ENCODE data around the gene PAXX. TPM values are rescaled to one million over a fixed set of nuclear protein-coding genes. Genes with fewer than 3 reads are reported as not detected.

PAXX gene
- total RNA-seq, 1 experiment from 2014 or later: 113 TPM

DNA sequence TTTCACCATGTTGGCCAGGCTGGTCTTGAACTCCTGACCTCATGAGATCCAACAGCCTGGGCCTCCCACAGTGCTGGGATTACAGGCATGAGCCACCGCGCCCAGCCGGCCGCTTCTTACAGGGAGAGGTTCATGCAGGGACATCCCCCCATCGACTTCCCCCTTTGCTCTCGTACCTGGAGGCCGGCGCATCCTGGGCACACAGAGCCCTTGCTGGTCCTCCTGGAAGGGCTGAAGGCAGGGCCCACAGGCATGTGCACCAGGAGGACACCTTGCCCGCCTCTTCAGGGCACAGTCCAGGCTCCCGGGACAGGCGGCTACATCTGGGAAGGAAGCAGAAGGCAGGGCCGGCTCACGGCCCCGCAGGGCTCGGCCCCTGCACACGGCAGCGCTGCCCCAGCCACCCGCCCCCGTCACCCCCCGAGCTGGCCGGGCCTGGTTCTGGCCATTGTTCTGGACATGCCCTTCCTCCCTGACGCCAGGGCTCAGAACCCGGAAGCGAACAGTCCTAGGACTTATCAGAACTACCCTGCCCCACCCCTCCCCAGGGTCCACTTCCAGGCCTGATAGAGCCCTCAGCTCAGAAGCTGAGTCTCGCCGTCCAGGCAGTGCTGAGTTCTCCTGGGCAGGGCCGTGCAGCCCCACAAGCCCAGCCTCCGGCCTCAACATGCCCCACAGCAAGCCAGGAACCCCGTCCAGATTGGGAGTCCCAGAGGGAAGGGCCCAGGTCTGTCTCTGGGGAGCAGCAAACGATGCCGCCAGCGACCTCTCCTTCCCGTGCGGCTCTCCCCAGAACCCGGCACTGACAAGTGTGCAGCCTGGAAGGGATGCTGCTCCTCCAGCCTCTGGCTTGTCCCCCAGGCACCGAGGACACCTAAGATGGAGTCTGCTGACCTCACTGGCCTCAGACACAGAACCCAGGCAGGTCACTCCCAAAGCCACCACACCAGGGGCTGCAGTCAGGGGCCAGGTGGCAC lies 50.8 kb downstream of the PAXX start:
- intact Hi-C loops (cut with micrococcal nuclease): no loop called here
- H3K27ac ChIP-seq (ENCODE audit: low read length): no peak overlapping the region

More for the DNA sequence above, 50.8 kb downstream of the PAXX start:
- Histone ChIP-seq H3F3A (ENCODE audit: low read length, unreplicated experiment) (no peaks in the 10 kb centered on the region), H3K79me2 (ENCODE audit: low read length) (peaks cover 24% of the 10 kb centered on the region), H3K4me2 (ENCODE audit: low read length) (no peak overlapping the region), H3K36me3 (ENCODE audit: low read depth, low read length) (no peaks in the 10 kb centered on the region), H3K27me3 (ENCODE audit: low read length) (no peaks in the 10 kb centered on the region), H3K9me3 (ENCODE audit: low read length) (no peaks in the 10 kb centered on the region), H3K4me3 (ENCODE audit: low read length) (no peak overlapping the region), H3K4me1 (ENCODE audit: insufficient read depth, low read length) (peaks cover 9% of the 10 kb centered on the region; the same call in 1 of the 2 replicates), H2AFZ (ENCODE audit: low read length) (no peak overlapping the region), H4K20me1 (ENCODE audit: low read length) (peaks cover 7% of the 10 kb centered on the region; the same call in 1 of the 2 replicates), H3K9ac (ENCODE audit: low read length) (no peak overlapping the region), H3K9me2 (replicated peaks; ENCODE audit: low read length) (no peaks in the 10 kb centered on the region)
- no TSS peak for BruUV-seq (replicated peaks)
- CTCF ChIA-PET: no interaction called here
- DNase-seq (no peak), ATAC-seq (no peak)
- TF ChIP-seq, protein P1, sequence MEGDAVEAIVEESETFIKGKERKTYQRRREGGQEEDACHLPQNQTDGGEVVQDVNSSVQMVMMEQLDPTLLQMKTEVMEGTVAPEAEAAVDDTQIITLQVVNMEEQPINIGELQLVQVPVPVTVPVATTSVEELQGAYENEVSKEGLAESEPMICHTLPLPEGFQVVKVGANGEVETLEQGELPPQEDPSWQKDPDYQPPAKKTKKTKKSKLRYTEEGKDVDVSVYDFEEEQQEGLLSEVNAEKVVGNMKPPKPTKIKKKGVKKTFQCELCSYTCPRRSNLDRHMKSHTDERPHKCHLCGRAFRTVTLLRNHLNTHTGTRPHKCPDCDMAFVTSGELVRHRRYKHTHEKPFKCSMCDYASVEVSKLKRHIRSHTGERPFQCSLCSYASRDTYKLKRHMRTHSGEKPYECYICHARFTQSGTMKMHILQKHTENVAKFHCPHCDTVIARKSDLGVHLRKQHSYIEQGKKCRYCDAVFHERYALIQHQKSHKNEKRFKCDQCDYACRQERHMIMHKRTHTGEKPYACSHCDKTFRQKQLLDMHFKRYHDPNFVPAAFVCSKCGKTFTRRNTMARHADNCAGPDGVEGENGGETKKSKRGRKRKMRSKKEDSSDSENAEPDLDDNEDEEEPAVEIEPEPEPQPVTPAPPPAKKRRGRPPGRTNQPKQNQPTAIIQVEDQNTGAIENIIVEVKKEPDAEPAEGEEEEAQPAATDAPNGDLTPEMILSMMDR (conservative IDR thresholded peaks at IDR 0.05; ENCODE audit: low read depth, low read length): no peak
- TF ChIP-seq EZH2phosphoT487 (IDR thresholded peaks at IDR 0.05; ENCODE audit: borderline replicate concordance, low read length) (no peak), EZH2 (IDR thresholded peaks at IDR 0.05; ENCODE audit: low read length, unreplicated experiment) (no peak)
- POLR2A ChIA-PET (ENCODE audit: unreplicated experiment): no interaction called here

Other genes with a start within 250 kb of the PAXX start
- gene LCN10, start 249.5 kb upstream of the PAXX start, total RNA-seq (2014; rRNA removed): not detected in 2 replicates
- not detected in 2 replicates for gene LCN6, start 243.9 kb upstream of the PAXX start, total RNA-seq (2014; rRNA removed)
- not detected in 2 replicates for gene LCN8, start 234.2 kb upstream of the PAXX start, total RNA-seq (2014; rRNA removed)
- gene LCN15, start 227.9 kb upstream of the PAXX start, total RNA-seq (2014; rRNA removed): not detected in 2 replicates
- 94.6 and 101 TPM in 2 replicates for gene TMEM141, start 201.1 kb upstream of the PAXX start, total RNA-seq (2014; rRNA removed)
- 0.87 and 1.2 TPM in 2 replicates for gene CCDC183, start 196.1 kb upstream of the PAXX start, total RNA-seq (2014; rRNA removed)
- 84.3 and 113 TPM in 2 replicates for gene RABL6, start 184.5 kb upstream of the PAXX start, total RNA-seq (2014; rRNA removed)
- gene AJM1, start 149.9 kb upstream of the PAXX start, total RNA-seq (2014; rRNA removed): 1.4 and 2.6 TPM in 2 replicates
- 83.2 and 111 TPM in 2 replicates for gene PHPT1, start 143.0 kb upstream of the PAXX start, total RNA-seq (2014; rRNA removed)
- 3.0 and 5.3 TPM in 2 replicates for gene MAMDC4, start 140.1 kb upstream of the PAXX start, total RNA-seq (2014; rRNA removed)
- gene EDF1, start 126.1 kb upstream of the PAXX start, total RNA-seq (2014; rRNA removed): 544 and 562 TPM in 2 replicates
- 11.5 and 25.4 TPM in 2 replicates for gene TRAF2, start 105.9 kb upstream of the PAXX start, total RNA-seq (2014; rRNA removed)
- gene FBXW5, start 47.7 kb upstream of the PAXX start, total RNA-seq (2014; rRNA removed): 138 and 159 TPM in 2 replicates
- gene C8G, start 47.2 kb upstream of the PAXX start, total RNA-seq (2014; rRNA removed): 0.77 TPM in 1 of 2 replicates, not detected in the other
- gene LCN12, start 40.1 kb upstream of the PAXX start, total RNA-seq (2014; rRNA removed): 0.55 TPM in 1 of 2 replicates, not detected in the other
- gene PTGDS, start 14.9 kb upstream of the PAXX start, total RNA-seq (2014; rRNA removed): not detected in 2 replicates
- gene LCNL1, start 9.4 kb upstream of the PAXX start, total RNA-seq (2014; rRNA removed): not detected in 2 replicates
- gene CLIC3, start 4.1 kb downstream of the PAXX start, total RNA-seq (2014; rRNA removed): 1.4 and 4.3 TPM in 2 replicates
- 25.9 and 31.5 TPM in 2 replicates for gene ABCA2, start 35.8 kb downstream of the PAXX start, total RNA-seq (2014; rRNA removed)
- not detected in 2 replicates for gene FUT7, start 39.7 kb downstream of the PAXX start, total RNA-seq (2014; rRNA removed)
- 25.4 and 33.3 TPM in 2 replicates for gene NPDC1, start 53.8 kb downstream of the PAXX start, total RNA-seq (2014; rRNA removed)
- gene ENTPD2, start 61.6 kb downstream of the PAXX start, total RNA-seq (2014; rRNA removed): 0.92 and 1.3 TPM in 2 replicates
- gene SAPCD2, start 78.1 kb downstream of the PAXX start, total RNA-seq (2014; rRNA removed): 98.4 and 134 TPM in 2 replicates
- gene UAP1L1, start 85.1 kb downstream of the PAXX start, total RNA-seq (2014; rRNA removed): 5.0 and 6.4 TPM in 2 replicates
- gene MAN1B1, start 94.6 kb downstream of the PAXX start, total RNA-seq (2014; rRNA removed): 65.5 and 71.6 TPM in 2 replicates
- 101 and 103 TPM in 2 replicates for gene DPP7, start 122.3 kb downstream of the PAXX start, total RNA-seq (2014; rRNA removed)
- 0.11 TPM in 1 of 2 replicates, not detected in the other for gene GRIN1, start 146.7 kb downstream of the PAXX start, total RNA-seq (2014; rRNA removed)
- 0.40 and 2.0 TPM in 2 replicates for gene LRRC26, start 177.6 kb downstream of the PAXX start, total RNA-seq (2014; rRNA removed)
- gene TMEM210, start 179.6 kb downstream of the PAXX start, total RNA-seq (2014; rRNA removed): not detected in 2 replicates
- gene ANAPC2, start 196.1 kb downstream of the PAXX start, total RNA-seq (2014; rRNA removed): 21.6 and 30.2 TPM in 2 replicates
- 123 and 148 TPM in 2 replicates for gene SSNA1, start 196.3 kb downstream of the PAXX start, total RNA-seq (2014; rRNA removed)
- 11.3 and 14.7 TPM in 2 replicates for gene TPRN, start 208.3 kb downstream of the PAXX start, total RNA-seq (2014; rRNA removed)
- 31.3 and 36.4 TPM in 2 replicates for gene TMEM203, start 213.2 kb downstream of the PAXX start, total RNA-seq (2014; rRNA removed)
- 21.5 and 25.7 TPM in 2 replicates for gene NDOR1, start 213.3 kb downstream of the PAXX start, total RNA-seq (2014; rRNA removed)
- 1.7 and 2.8 TPM in 2 replicates for gene RNF208, start 229.8 kb downstream of the PAXX start, total RNA-seq (2014; rRNA removed)
- gene CYSRT1, start 232.8 kb downstream of the PAXX start, total RNA-seq (2014; rRNA removed): 0.29 and 1.3 TPM in 2 replicates
- gene RNF224, start 235.1 kb downstream of the PAXX start, total RNA-seq (2014; rRNA removed): 1.2 and 1.7 TPM in 2 replicates
- gene SLC34A3, start 238.5 kb downstream of the PAXX start, total RNA-seq (2014; rRNA removed): 1.0 and 1.5 TPM in 2 replicates
- gene TUBB4B, start 248.9 kb downstream of the PAXX start, total RNA-seq (2014; rRNA removed): 424 and 599 TPM in 2 replicates